DMS 273 (cell line): ENCODE measurements around the gene ROBO1.
A peak's percentile ranks its signal among the peaks of the same experiment; 100 is the strongest.
"Not testable (repeated sequence)": the region's sequence is repeated elsewhere in the genome, so short reads cannot be mapped to it uniquely, and the experiment has no call there.

Experiments
- DNase-seq: peaks from one replicate; lab custom pipeline; 2025; ENCODE audit not compliant: unreplicated experiment; lab: John Stamatoyannopoulos, UW

ROBO1 gene

GRCh38 chr3:78726545-78726944 is 1041.3 kb downstream of the ROBO1 start:
- DNase-seq: peak; percentile 38

GRCh38 chr3:78725703-78726246 is 1042.0 kb downstream of the ROBO1 start:
- no peak for DNase-seq

- DNase-seq: peak; percentile 22
Measured at GRCh38 chr3:78724859-78725258, 1042.9 kb downstream of the ROBO1 start.

GRCh38 chr3:78724364-78724763 is 1043.4 kb downstream of the ROBO1 start:
- DNase-seq: not testable (repeated sequence)

- DNase-seq: no peak
Measured at GRCh38 chr3:78721771-78722543, 1045.8 kb downstream of the ROBO1 start.

- no peak for DNase-seq
Measured at GRCh38 chr3:78718707-78719106, 1049.1 kb downstream of the ROBO1 start.

GRCh38 chr3:78717041-78717440 is 1050.8 kb downstream of the ROBO1 start:
- DNase-seq: no peak

- DNase-seq: no peak
Measured at GRCh38 chr3:78712941-78713340, 1054.9 kb downstream of the ROBO1 start.

- no peak for DNase-seq
Measured at GRCh38 chr3:78712270-78712669, 1055.5 kb downstream of the ROBO1 start.

GRCh38 chr3:78708565-78709073 is 1059.2 kb downstream of the ROBO1 start:
- DNase-seq: no peak

- no peak for DNase-seq
Measured at GRCh38 chr3:78707609-78708008, 1060.2 kb downstream of the ROBO1 start.

GRCh38 chr3:78706906-78707523 is 1060.8 kb downstream of the ROBO1 start:
- no peak for DNase-seq

- DNase-seq: no peak
Measured at GRCh38 chr3:78703944-78704343, 1063.9 kb downstream of the ROBO1 start.

GRCh38 chr3:78701537-78701936 is 1066.3 kb downstream of the ROBO1 start:
- DNase-seq: no peak

GRCh38 chr3:78698431-78698830 is 1069.4 kb downstream of the ROBO1 start:
- no peak for DNase-seq

GRCh38 chr3:78697426-78697825 is 1070.4 kb downstream of the ROBO1 start:
- no peak for DNase-seq

- no peak for DNase-seq
Measured at GRCh38 chr3:78690766-78691165, 1077.0 kb downstream of the ROBO1 start.

GRCh38 chr3:78689378-78689777 is 1078.4 kb downstream of the ROBO1 start:
- DNase-seq: no peak

GRCh38 chr3:78687520-78687919 is 1080.3 kb downstream of the ROBO1 start:
- DNase-seq: no peak

- DNase-seq: no peak
Measured at GRCh38 chr3:78683284-78683683, 1084.5 kb downstream of the ROBO1 start.

GRCh38 chr3:78675119-78675805 is 1092.5 kb downstream of the ROBO1 start:
- not testable (repeated sequence) for DNase-seq

- DNase-seq: peak; percentile 9
Measured at GRCh38 chr3:78670746-78671145, 1097.1 kb downstream of the ROBO1 start.
